Left ventricle myocardium inferior (tissue), 1 donor: ENCODE measurements around the gene ALDH16A1. TPM values are rescaled to one million over a fixed set of nuclear protein-coding genes. Genes with fewer than 3 reads are reported as not detected.
"Not testable (repeated sequence)": the region's sequence is repeated elsewhere in the genome, so short reads cannot be mapped to it uniquely, and the experiment has no call there.

ENCODE experiments used
- DNase-seq: peaks from one replicate; pipeline ENCODE4 v3.0.0-alpha.2; 2020
- H3K27ac ChIP-seq: fragments of 200-600 bp; replicated peaks from 2 replicates; pipeline ENCODE4 v1.8.0; 2021
- H3K27me3 ChIP-seq: fragments of 200-600 bp; 2 replicates; pipeline ENCODE4 v1.8.0; 2021; ENCODE audit warnings: low read depth
- H3K36me3 ChIP-seq: fragments of 200-600 bp; 2 replicates; pipeline ENCODE4 v1.8.0; 2021
- H3K4me1 ChIP-seq: fragments of 200-600 bp; 2 replicates; pipeline ENCODE4 v1.8.0; 2021
- H3K4me3 ChIP-seq: fragments of 200-600 bp; 2 replicates; pipeline ENCODE4 v1.8.0; 2021; ENCODE audit warnings: mild to moderate bottlenecking, moderate library complexity
- H3K9me3 ChIP-seq: fragments of 200-600 bp; replicated peaks from 2 replicates; pipeline ENCODE4 v1.8.0; 2021
- CTCF ChIP-seq: fragments of 200-600 bp; IDR thresholded peaks from 2 replicates; pipeline ENCODE4 v1.8.0; 2021; ENCODE audit warnings: antibody characterized with exemption, mild to moderate bottlenecking, borderline replicate concordance
- intact Hi-C: fragments of 100-400 bp; cut with micrococcal nuclease; formaldehyde crosslinking; loops from one replicate; pipeline ENCODE4 v1.11.0; 2022
- total RNA-seq: library from RNA; stranded (reverse); fragmentation: NEBNext Ultra II Directional; extraction: Animal tissue kit (Norgen Biotek cat#: 25700); gene quantifications from one replicate; pipeline ENCODE4 v1.2.1, GENCODE V29; 2021
- donor health status: DM: no; HTN: yes; CAD: no; lungs with severe emphysema.

The ALDH16A1 gene
- total RNA-seq, 1 donor from 2014 or later: 9.6 TPM

- no peaks in the 10 kb centered on the region for H3K9me3 ChIP-seq
- H3K27ac ChIP-seq: peak overlapping the region; percentile 99
These were observed 3.3 kb downstream of the ALDH16A1 start for GRCh38 chr19:49456326-49456725.

GRCh38 chr19:49458567-49458903 lies 5.5 kb downstream of the ALDH16A1 start:
- Histone ChIP-seq H3K4me1 (peaks cover 36% of the 10 kb centered on the region), H3K9me3 (no peaks in the 10 kb centered on the region), H3K27me3 (no peaks in the 10 kb centered on the region), H3K27ac (peak overlapping the region; percentile 99), H3K4me3 (no peak overlapping the region), H3K36me3 (peaks cover 17% of the 10 kb centered on the region)
- no peak for TF ChIP-seq CTCF
- DNase-seq: no peak
- intact Hi-C loops: no loop called here

More at GRCh38 chr19:49456326-49456725, 3.3 kb downstream of the ALDH16A1 start:
- H3K27me3 ChIP-seq: no peaks in the 10 kb centered on the region
- no peak overlapping the region for H3K4me3 ChIP-seq
- DNase-seq: no peak
- peaks cover 17% of the 10 kb centered on the region for H3K36me3 ChIP-seq
- intact Hi-C loops: no loop called here
- no peak for TF ChIP-seq CTCF
- H3K4me1 ChIP-seq: peaks cover 52% of the 10 kb centered on the region

- intact Hi-C loops: no loop called here
- H3K27ac ChIP-seq: no peak overlapping the region
These were observed 6.4 kb downstream of the ALDH16A1 start for GRCh38 chr19:49459388-49459787.

GRCh38 chr19:49461130-49461529 lies 8.1 kb downstream of the ALDH16A1 start:
- DNase-seq, H3K27me3 ChIP-seq, H3K27ac ChIP-seq, intact Hi-C loops, H3K4me3 ChIP-seq, H3K9me3 ChIP-seq: not testable (repeated sequence)
- Histone ChIP-seq H3K4me1 (peaks cover 21% of the 10 kb centered on the region), H3K36me3 (peaks cover 33% of the 10 kb centered on the region)

More at GRCh38 chr19:49459388-49459787, 6.4 kb downstream of the ALDH16A1 start:
- no peaks in the 10 kb centered on the region for H3K9me3 ChIP-seq
- DNase-seq: no peak
- no peaks in the 10 kb centered on the region for H3K27me3 ChIP-seq
- H3K36me3 ChIP-seq: peaks cover 22% of the 10 kb centered on the region
- no peak overlapping the region for H3K4me3 ChIP-seq
- TF ChIP-seq CTCF: no peak
- H3K4me1 ChIP-seq: peaks cover 27% of the 10 kb centered on the region

- H3K36me3 ChIP-seq: peaks cover 37% of the 10 kb centered on the region
These were observed 8.6 kb downstream of the ALDH16A1 start for GRCh38 chr19:49461656-49462055.

GRCh38 chr19:49462492-49462891 lies 9.5 kb downstream of the ALDH16A1 start:
- no peak for DNase-seq
- no peak for TF ChIP-seq CTCF
- peaks cover 40% of the 10 kb centered on the region for H3K36me3 ChIP-seq
- H3K9me3 ChIP-seq: no peaks in the 10 kb centered on the region
- no peak overlapping the region for H3K4me3 ChIP-seq
- no peak overlapping the region for H3K27ac ChIP-seq
- no peaks in the 10 kb centered on the region for H3K27me3 ChIP-seq
- intact Hi-C loops: no loop called here
- peaks cover 8% of the 10 kb centered on the region for H3K4me1 ChIP-seq

More at GRCh38 chr19:49461656-49462055, 8.6 kb downstream of the ALDH16A1 start:
- Histone ChIP-seq H3K27me3 (no peaks in the 10 kb centered on the region), H3K9me3 (no peaks in the 10 kb centered on the region), H3K4me3 (no peak overlapping the region), H3K27ac (no peak overlapping the region), H3K4me1 (peaks cover 16% of the 10 kb centered on the region)
- TF ChIP-seq CTCF: no peak
- intact Hi-C loops: no loop called here
- no peak for DNase-seq
